HG02588 (cell line): ENCODE results near the gene MGAT4A.

Source experiments
- ATAC-seq: cut with Tn5 transposase; IDR thresholded peaks from one replicate; pipeline ENCODE4 v1.9.1; 2021; ENCODE audit warnings: mild to moderate bottlenecking, moderate library complexity; ENCODE audit not compliant: unreplicated experiment

The MGAT4A gene

GRCh38 chr2:98579926-98580325, 151.0 kb downstream of the MGAT4A start:
- ATAC-seq, result no peak

- ATAC-seq, result no peak
Measured at GRCh38 chr2:98578231-98578630, 152.7 kb downstream of the MGAT4A start.

GRCh38 chr2:98577313-98577712, 153.6 kb downstream of the MGAT4A start:
- no peak for ATAC-seq

- ATAC-seq, result no peak
Measured at GRCh38 chr2:98576666-98577312, 154.1 kb downstream of the MGAT4A start.

GRCh38 chr2:98573426-98573825, 157.5 kb downstream of the MGAT4A start:
- ATAC-seq, result no peak

GRCh38 chr2:98572676-98573075, 158.3 kb downstream of the MGAT4A start:
- ATAC-seq, result no peak

- no peak for ATAC-seq
Measured at GRCh38 chr2:98572211-98572610, 158.7 kb downstream of the MGAT4A start.

GRCh38 chr2:98571796-98572195, 159.1 kb downstream of the MGAT4A start:
- no peak for ATAC-seq

GRCh38 chr2:98571121-98571701, 159.7 kb downstream of the MGAT4A start:
- ATAC-seq, result no peak

- ATAC-seq, result no peak
Measured at GRCh38 chr2:98570356-98570755, 160.6 kb downstream of the MGAT4A start.

- ATAC-seq, result no peak
Measured at GRCh38 chr2:98569915-98570314, 161.0 kb downstream of the MGAT4A start.

- no peak for ATAC-seq
Measured at GRCh38 chr2:98569197-98569793, 161.6 kb downstream of the MGAT4A start.
